HepG2 (cell line): ENCODE data around the gene ACADS. TPM values are rescaled to one million over a fixed set of nuclear protein-coding genes. Genes with fewer than 3 reads are reported as not detected.

Experiments
- ATAC-seq: fragments of 200-7000 bp; cut with Tn5 transposase; 3 replicates; pipeline ENCODE4 v1.9.1; 2020; ENCODE audit warnings: mild to moderate bottlenecking, moderate library complexity
- BruUV-seq: library from RNA; stranded (reverse); fragments of 400-500 nt; replicated peaks from 2 replicates; lab custom pipeline; 2021; lab: Mats Ljungman, UMichigan
- CTCF ChIA-PET: fragments of 300-600 bp; formaldehyde crosslinking; extraction: SDS; loops from one replicate; lab custom pipeline; 2021; ENCODE audit warnings: low total read pairs, inconsistent platforms, low intra/inter-chr PET ratio; lab: Yijun Ruan, JAX
- POLR2A ChIA-PET: fragments of 350-600 bp; sonication (Branson Sonifier 250); formaldehyde crosslinking; loops from one replicate; lab custom pipeline; 2020; ENCODE audit warnings: antibody characterized with exemption, inconsistent platforms; lab: Yijun Ruan, JAX
- DNase-seq: peaks from one replicate; pipeline ENCODE4 v3.0.0-alpha.2; 2015; ENCODE audit warnings: low spot score
- FAIRE-seq: peaks from 3 replicates; lab custom pipeline; 2011; peaks lifted over from hg19 to GRCh38; lab: Jason Lieb, UNC
- H2AFZ ChIP-seq: one replicate; pipeline ENCODE4 v1.6.1; 2011; ENCODE audit warnings: low read length, inconsistent platforms
- H3K27ac ChIP-seq: fragments of 300-600 bp; 3 replicates; pipeline ENCODE4 v1.8.0; 2011; ENCODE audit warnings: mixed run types, mild to moderate bottlenecking, mixed read lengths, low read length, inconsistent platforms; ENCODE audit not compliant: insufficient read depth; ENCODE audit errors: extremely low read length
- H3K27me3 ChIP-seq, 2 experiments: fragments of 200-600 bp in 1 of 2; 2 replicates in 1 of 2; 3 replicates in 1 of 2; pipeline versions ENCODE4 v1.6.0 to v1.8.0; 2011; ENCODE audit warnings: low read length in 2 of 2, mild to moderate bottlenecking in 2 of 2, moderate library complexity in 2 of 2, inconsistent platforms in 1 of 2; ENCODE audit not compliant: insufficient read depth in 2 of 2, control insufficient read depth in 1 of 2
- H3K36me3 ChIP-seq, 2 experiments: fragments of 200-600 bp in 1 of 2; replicated peaks in 1 of 2; 2 replicates in 1 of 2; 3 replicates in 1 of 2; pipeline versions ENCODE4 v1.5.1 to v1.8.0; 2011; ENCODE audit warnings: low read length in 2 of 2, inconsistent platforms in 1 of 2; ENCODE audit not compliant: insufficient read depth in 2 of 2, control insufficient read depth in 1 of 2
- H3K4me1 ChIP-seq: 2 replicates; pipeline ENCODE4 v1.5.1; 2012; ENCODE audit warnings: low read length, inconsistent platforms; ENCODE audit not compliant: insufficient read depth
- H3K4me2 ChIP-seq: 2 replicates; pipeline ENCODE4 v1.6.0; 2011; ENCODE audit warnings: low read depth, low read length, inconsistent platforms
- H3K4me3 ChIP-seq, 3 experiments: fragments of 200-600 bp in 1 of 3; sonication (generic), shearing (Covaris generic) in 1 of 3; replicated peaks in 1 of 3; 2 replicates each; pipeline ENCODE4 v1.5.1; 2011 to 2016; ENCODE audit warnings: low read length in 3 of 3, inconsistent platforms in 2 of 3, low read depth in 2 of 3, mild to moderate bottlenecking in 2 of 3, control low read depth in 1 of 3, mixed read lengths in 1 of 3; ENCODE audit not compliant: insufficient read depth in 1 of 3
- H3K79me2 ChIP-seq: one replicate; pipeline ENCODE4 v1.6.1; 2011; ENCODE audit warnings: low read length, inconsistent platforms; ENCODE audit not compliant: insufficient read depth
- H3K9ac ChIP-seq: 2 replicates; pipeline ENCODE4 v1.6.0; 2011; ENCODE audit warnings: mild to moderate bottlenecking, low read depth, low read length, inconsistent platforms; ENCODE audit not compliant: insufficient read depth
- H3K9me3 ChIP-seq: 2 replicates; pipeline ENCODE4 v1.5.1; 2012; ENCODE audit warnings: mild to moderate bottlenecking, low read length
- H4K20me1 ChIP-seq: 2 replicates; pipeline ENCODE4 v1.6.0; 2011; ENCODE audit warnings: inconsistent platforms, mild to moderate bottlenecking, low read length, moderate library complexity; ENCODE audit not compliant: insufficient read depth
- CC2D1A ChIP-seq: sonication (generic); formaldehyde crosslinking; IDR thresholded peaks from 2 replicates; pipeline ENCODE4 v1.8.1; 2023; ENCODE audit warnings: mild to moderate bottlenecking, missing genetic modification reagents
- E2F5 ChIP-seq: sonication (generic); formaldehyde crosslinking; conservative IDR thresholded peaks from 2 replicates; pipeline ENCODE4 v1.4.0; 2020; ENCODE audit warnings: missing genetic modification reagents
- NFKBIZ ChIP-seq: IDR thresholded peaks from 2 replicates; pipeline ENCODE4 v1.6.1; 2018; ENCODE audit warnings: missing genetic modification reagents, missing compliant biosample characterization
- NRL ChIP-seq: sonication (generic); formaldehyde crosslinking; IDR thresholded peaks from 2 replicates; pipeline ENCODE4 v1.5.0; 2020; ENCODE audit warnings: missing genetic modification reagents, mild to moderate bottlenecking, moderate library complexity, borderline replicate concordance
- RFXAP ChIP-seq: sonication (generic); formaldehyde crosslinking; IDR thresholded peaks from 2 replicates; pipeline ENCODE4 v1.4.0; 2020; ENCODE audit warnings: missing genetic modification reagents, borderline replicate concordance
- SRSF1 ChIP-seq: fragments of 200-400 bp; formaldehyde crosslinking; optimal IDR thresholded peaks from 2 replicates; pipeline ENCODE3; 2017; ENCODE audit warnings: mild to moderate bottlenecking, low read depth, low read length, moderate library complexity
- SRY ChIP-seq: sonication (generic); formaldehyde crosslinking; IDR thresholded peaks from 2 replicates; pipeline ENCODE4 v1.8.0; 2022; ENCODE audit warnings: mild to moderate bottlenecking, missing genetic modification reagents
- TARDBP ChIP-seq: sonication (generic); formaldehyde crosslinking; IDR thresholded peaks from 2 replicates; pipeline ENCODE4 v1.8.0; 2022; ENCODE audit warnings: mild to moderate bottlenecking, missing genetic modification reagents
- TRIM24 ChIP-seq: sonication (generic); formaldehyde crosslinking; IDR thresholded peaks from 2 replicates; pipeline ENCODE4 v1.8.0; 2022; ENCODE audit warnings: mild to moderate bottlenecking, missing genetic modification reagents
- ZFY ChIP-seq: sonication (generic); formaldehyde crosslinking; IDR thresholded peaks from 2 replicates; pipeline ENCODE4 v1.4.0; 2020; ENCODE audit warnings: missing genetic modification reagents
- ZNF432 ChIP-seq: sonication (generic); formaldehyde crosslinking; IDR thresholded peaks from 2 replicates; pipeline ENCODE4 v1.5.0; 2020; ENCODE audit warnings: missing genetic modification reagents, mild to moderate bottlenecking, borderline replicate concordance
- ZNF543 ChIP-seq: sonication (generic); formaldehyde crosslinking; IDR thresholded peaks from 2 replicates; pipeline ENCODE4 v1.4.0; 2020; ENCODE audit warnings: mild to moderate bottlenecking, missing genetic modification reagents
- ZNF547 ChIP-seq: sonication (generic); formaldehyde crosslinking; IDR thresholded peaks from 2 replicates; pipeline ENCODE4 v1.5.1; 2020; ENCODE audit warnings: mild to moderate bottlenecking, missing genetic modification reagents
- ZNF550 ChIP-seq: sonication (generic); formaldehyde crosslinking; IDR thresholded peaks from 2 replicates; pipeline ENCODE4 v1.4.0; 2020; ENCODE audit warnings: mild to moderate bottlenecking, missing genetic modification reagents, borderline replicate concordance
- ZNF678 ChIP-seq: sonication (generic); formaldehyde crosslinking; IDR thresholded peaks from 2 replicates; pipeline ENCODE4 v1.4.0; 2020; ENCODE audit warnings: mild to moderate bottlenecking, missing genetic modification reagents
- ZNF891 ChIP-seq: sonication (generic); formaldehyde crosslinking; IDR thresholded peaks from 2 replicates; pipeline ENCODE4 v1.5.0; 2020; ENCODE audit warnings: mild to moderate bottlenecking, missing genetic modification reagents
- WGBS: methylation state at CpG from one replicate; pipeline ENCODE4 v1.1.6; 2017; ENCODE audit warnings: low lambda C conversion rate; 5-methylcytosine and 5-hydroxymethylcytosine counted together
- in situ Hi-C: cut with HindIII; loops from 2 replicates; pipeline ENCODE4 v1.10.0; 2017; ENCODE audit warnings: low pct_unique_long_range_greater_than_20kb; ENCODE audit not compliant: extremely low pct_ligation_motif_present
- intact Hi-C: fragments of 100-400 bp; cut with micrococcal nuclease; formaldehyde crosslinking; loops from one replicate; pipeline ENCODE4 v1.10.0; 2022; ENCODE audit not compliant: unreplicated experiment
- polyA plus RNA-seq, 8 experiments: library from polyadenylated mRNA; depleted of rRNA in 3 of 8; stranded (reverse) in 7 of 8; unstranded in 1 of 8; fragments of >200 nt; fragmentation: Illumina TruSeq in 4 of 8; extraction: Trizol in 4 of 8; gene quantifications; 2 replicates each; pipeline versions ENCODE4 v1.2.1 to v1.2.3, GENCODE V29; 2011 to 2016; ENCODE audit warnings: low read depth in 4 of 8, missing spikeins in 1 of 8, mixed read lengths in 1 of 8; ENCODE audit not compliant: insufficient read depth in 1 of 8
- total RNA-seq, 5 experiments: library from RNA; depleted of rRNA; stranded (reverse); fragments of >200 nt; fragmentation: Illumina TruSeq; extraction: Trizol; gene quantifications; 2 replicates each; pipeline ENCODE4 v1.2.3, GENCODE V29; 2016; ENCODE audit warnings: low read depth in 1 of 5

ACADS gene
- total and polyA plus RNA-seq, 2 of the 13 experiments (the other 11 are each of a cell fraction or from before 2014, with no cell fraction given), result 17.4 to 27.7 TPM

- Histone ChIP-seq H3K79me2 (no peaks in the 10 kb centered on the region), H3K9ac (no peak overlapping the region), H3K4me1 (peaks cover 15% of the 10 kb centered on the region), H3K4me3 (no peak overlapping the region), H3K36me3 (no peaks in the 10 kb centered on the region), H3K4me2 (0 out of 2 replicates have a peak overlapping the region, but pooled peaks have one; percentile 25), H3K9me3 (no peaks in the 10 kb centered on the region), H4K20me1 (no peaks in the 10 kb centered on the region), H3K27ac (no peak overlapping the region), H2AFZ (no peak overlapping the region), H3K27me3 (no peaks in the 10 kb centered on the region; a peak in 1 of 5 replicates)
- no peak for FAIRE-seq
- WGBS, result 46% methylated on average over 8 of the region's 8 CpGs
- intact Hi-C loops (no loop called here), in situ Hi-C loops (no loop called here)
- POLR2A ChIA-PET, result no interaction called here
- DNase-seq, result no peak
- CTCF ChIA-PET, result no interaction called here
- TF ChIP-seq TARDBP (CRISPR knock-in tag) (no peak), NRL (CRISPR knock-in tag) (no peak), ZNF550 (no peak), CC2D1A (CRISPR knock-in tag) (no peak), ZNF678 (CRISPR knock-in tag) (no peak), SRY (CRISPR knock-in tag) (no peak), TRIM24 (no peak), SRSF1 (no peak), ZNF432 (CRISPR knock-in tag) (no peak), ZFY (CRISPR knock-in tag) (no peak), ZNF543 (CRISPR knock-in tag) (no peak), ZNF547 (CRISPR knock-in tag) (no peak), NFKBIZ (CRISPR knock-in tag) (no peak), RFXAP (CRISPR knock-in tag) (no peak), ZNF891 (no peak), E2F5 (CRISPR knock-in tag) (no peak)
- BruUV-seq, result no TSS peak
- no peak for ATAC-seq
These were observed 47.1 kb upstream of the ACADS start for GRCh38 chr12:120678572-120678971.
